K562 (cell line): ENCODE results near the gene POLRMT. TPM values are rescaled to one million over a fixed set of nuclear protein-coding genes. Genes with fewer than 3 reads are reported as not detected.

Source experiments
- C11orf30 ChIP-seq: fragments of 450-650 bp; IDR thresholded peaks from 2 replicates; pipeline ENCODE4 v1.6.1; 2016; ENCODE audit warnings: low read depth, mild to moderate bottlenecking
- CBX5 ChIP-seq: IDR thresholded peaks from 2 replicates; pipeline ENCODE4 v1.6.1; 2014; ENCODE audit warnings: low read depth, borderline replicate concordance
- EGR1 ChIP-seq: fragments of 450-650 bp; conservative IDR thresholded peaks from 2 replicates; pipeline ENCODE4 v1.6.1; 2017; ENCODE audit warnings: mild to moderate bottlenecking
- FOXA1 ChIP-seq: fragments of 450-650 bp; IDR thresholded peaks from 2 replicates; pipeline ENCODE4 v1.6.1; 2016; ENCODE audit warnings: mild to moderate bottlenecking, borderline replicate concordance
- HDAC6 ChIP-seq: IDR thresholded peaks from 2 replicates; pipeline ENCODE4 v1.6.1; 2012; ENCODE audit warnings: low read depth, mild to moderate bottlenecking, control low read depth, inconsistent platforms, low read length, moderate library complexity
- HEY1 ChIP-seq: fragments of 250-450 bp; sonication (Bioruptor Pico); IDR thresholded peaks from 2 replicates; pipeline ENCODE4 v1.5.0; 2020; ENCODE audit warnings: mild to moderate bottlenecking, moderate library complexity, borderline replicate concordance
- HIVEP1 ChIP-seq: fragments of 250-450 bp; sonication (Bioruptor Pico); IDR thresholded peaks from 2 replicates; pipeline ENCODE4 v1.4.0; 2020; ENCODE audit warnings: mild to moderate bottlenecking
- HNRNPL ChIP-seq: fragments of 200-400 bp; formaldehyde crosslinking; IDR thresholded peaks from 2 replicates; pipeline ENCODE4 v1.6.1; 2017; ENCODE audit warnings: low read depth, mild to moderate bottlenecking, low read length
- MAFF ChIP-seq: IDR thresholded peaks from 2 replicates; pipeline ENCODE4 v1.6.1; 2012; ENCODE audit warnings: low read length, improper control_type of control experiment
- MEF2A ChIP-seq: IDR thresholded peaks from 2 replicates; pipeline ENCODE4 v1.6.1; 2011; ENCODE audit warnings: low read depth, mild to moderate bottlenecking, low read length, moderate library complexity; ENCODE audit not compliant: control insufficient read depth
- NCOA4 ChIP-seq: fragments of 450-650 bp; IDR thresholded peaks from 2 replicates; pipeline ENCODE4 v1.6.1; 2018; ENCODE audit warnings: mild to moderate bottlenecking; ENCODE audit not compliant: partially characterized antibody
- NCOR1 ChIP-seq: fragments of 450-650 bp; IDR thresholded peaks from 2 replicates; pipeline ENCODE4 v1.6.1; 2016; ENCODE audit warnings: mild to moderate bottlenecking, moderate library complexity
- PCBP1 ChIP-seq: fragments of 200-400 bp; formaldehyde crosslinking; IDR thresholded peaks from 2 replicates; pipeline ENCODE4 v1.6.1; 2018; ENCODE audit warnings: mild to moderate bottlenecking, low read depth, low read length; ENCODE audit not compliant: poor library complexity, severe bottlenecking
- SMAD4 ChIP-seq: fragments of 250-450 bp; sonication (Bioruptor Pico); conservative IDR thresholded peaks from 2 replicates; pipeline ENCODE4 v1.8.0; 2021; ENCODE audit warnings: inconsistent platforms, mild to moderate bottlenecking, moderate library complexity
- SRSF7 ChIP-seq: fragments of 200-400 bp; formaldehyde crosslinking; optimal IDR thresholded peaks from 2 replicates; pipeline ENCODE3; 2017; ENCODE audit warnings: mild to moderate bottlenecking, low read depth, low read length
- SRSF9 ChIP-seq: fragments of 200-400 bp; formaldehyde crosslinking; IDR thresholded peaks from 2 replicates; pipeline ENCODE4 v1.6.1; 2017; ENCODE audit warnings: low read depth, low read length, borderline replicate concordance
- TRIM28 ChIP-seq: fragments of 450-650 bp; IDR thresholded peaks from 2 replicates; pipeline ENCODE4 v1.6.1; 2017
- ZNF263 ChIP-seq: sonication (generic); formaldehyde crosslinking; IDR thresholded peaks from 2 replicates; pipeline ENCODE4 v1.8.0; 2022; ENCODE audit warnings: mild to moderate bottlenecking, missing genetic modification reagents, borderline replicate concordance
- ZNF589 ChIP-seq: fragments of 200-800 bp; sonication (Bioruptor generic); IDR thresholded peaks from 2 replicates; pipeline ENCODE4 v1.6.1; 2016; ENCODE audit warnings: low read depth, missing genetic modification characterization, missing compliant biosample characterization
- ZNF695 ChIP-seq: fragments of 450-650 bp; formaldehyde crosslinking; IDR thresholded peaks from 2 replicates; pipeline ENCODE4 v1.4.0; 2020; ENCODE audit warnings: mild to moderate bottlenecking, moderate library complexity
- polyA plus RNA-seq, 8 experiments: library from polyadenylated mRNA; depleted of rRNA in 4 of 8; stranded (reverse) in 5 of 8; unstranded in 3 of 8; fragments of >200 nt; fragmentation: Nextera tagmentation in 2 of 8; fragmentation: Illumina TruSeq in 1 of 8; extraction: Ambion mirVana in 2 of 8; extraction: Trizol in 1 of 8; gene quantifications; 2 replicates each; pipeline versions ENCODE4 v1.2.1 to v1.2.3, GENCODE V29; 2011 to 2014; ENCODE audit warnings: inconsistent platforms in 1 of 8, missing spikeins in 1 of 8
- total RNA-seq, 7 experiments: library from RNA; depleted of rRNA in 6 of 7; stranded (reverse); fragments of >200 nt in 6 of 7; fragmentation: Illumina TruSeq in 2 of 7; extraction: Trizol in 2 of 7; gene quantifications; 2 replicates each; pipeline versions ENCODE4 v1.2.1 to v1.2.3, GENCODE V29; 2011 to 2021; ENCODE audit warnings: low replicate concordance in 1 of 7
- TF ChIP-seq, protein P1 (sequence below), 2 experiments: fragments of 450-650 bp in 1 of 2; sonication (generic) in 1 of 2; formaldehyde crosslinking; conservative IDR thresholded peaks; 2 replicates each; pipeline versions ENCODE4 v1.4.0 to v1.8.1; 2020 to 2022; ENCODE audit warnings: mild to moderate bottlenecking in 1 of 2, missing genetic modification reagents in 1 of 2
- TF ChIP-seq, protein P2 (sequence below): sonication (generic); formaldehyde crosslinking; IDR thresholded peaks from 2 replicates; pipeline ENCODE4 v1.4.0; 2020; ENCODE audit warnings: mild to moderate bottlenecking, missing genetic modification reagents
- TF ChIP-seq, protein P3 (sequence below): fragments of 250-450 bp; sonication (Bioruptor Pico); IDR thresholded peaks from 2 replicates; pipeline ENCODE4 v1.5.0; 2020; ENCODE audit warnings: mild to moderate bottlenecking
- TF ChIP-seq, protein P4 (sequence below): sonication (generic); formaldehyde crosslinking; IDR thresholded peaks from 2 replicates; pipeline ENCODE4 v1.8.1; 2023; ENCODE audit warnings: mild to moderate bottlenecking, missing genetic modification reagents

Gene POLRMT
- total and polyA plus RNA-seq, 9 of the 15 experiments (the other 6 are each of a cell fraction or from before 2014, with no cell fraction given) = 30.3 to 144 (median 68.0) TPM

DNA sequence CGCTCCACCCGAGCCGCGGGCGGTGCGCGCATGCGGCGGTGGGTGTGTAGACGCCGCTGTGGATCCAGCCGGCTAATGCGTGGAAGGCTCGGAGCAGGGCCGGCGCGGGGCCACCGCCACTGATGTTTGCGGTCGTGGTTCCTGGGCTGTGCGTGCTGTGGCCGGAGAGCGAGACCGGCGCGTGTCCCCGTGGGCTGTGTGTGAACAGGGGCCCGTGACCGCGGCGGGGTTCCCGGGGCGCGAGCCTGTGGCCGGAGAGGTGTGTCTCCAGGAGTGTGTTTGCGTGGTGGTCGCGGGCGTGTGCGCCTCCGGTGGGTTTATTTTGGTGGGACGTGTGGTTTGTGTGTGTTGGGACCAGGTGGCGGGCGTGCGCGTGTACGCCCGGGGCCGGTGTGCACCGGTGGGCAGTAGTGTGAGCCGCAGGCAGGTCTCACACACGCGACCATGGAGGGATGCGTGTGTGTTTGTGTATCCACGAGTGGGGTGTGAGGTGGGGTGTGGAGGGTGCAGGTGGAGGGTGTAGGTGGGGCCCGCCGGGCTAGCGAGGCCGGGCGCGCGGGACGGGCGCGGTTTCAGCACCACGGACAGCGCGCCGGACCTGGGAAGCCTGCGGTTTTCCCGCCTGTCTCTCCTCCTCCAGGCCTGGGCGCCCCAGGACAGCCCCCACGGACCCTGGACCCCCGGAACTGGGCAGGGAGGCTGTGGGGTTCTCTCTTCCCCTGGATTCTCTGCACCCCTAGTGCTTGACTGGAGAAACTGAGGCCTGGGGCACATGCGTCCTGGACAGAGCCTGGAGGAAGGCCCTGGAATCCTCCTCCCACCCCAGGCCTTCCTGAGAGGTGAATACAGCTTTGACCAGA is 42.0 kb downstream of the POLRMT start (continued):
- TF ChIP-seq, protein P1, sequence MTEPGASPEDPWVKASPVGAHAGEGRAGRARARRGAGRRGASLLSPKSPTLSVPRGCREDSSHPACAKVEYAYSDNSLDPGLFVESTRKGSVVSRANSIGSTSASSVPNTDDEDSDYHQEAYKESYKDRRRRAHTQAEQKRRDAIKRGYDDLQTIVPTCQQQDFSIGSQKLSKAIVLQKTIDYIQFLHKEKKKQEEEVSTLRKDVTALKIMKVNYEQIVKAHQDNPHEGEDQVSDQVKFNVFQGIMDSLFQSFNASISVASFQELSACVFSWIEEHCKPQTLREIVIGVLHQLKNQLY (CRISPR knock-in tag; conservative IDR thresholded peaks at IDR 0.05) = no peak
- TF ChIP-seq HIVEP1 (no peak), NCOR1 (no peak), ZNF695 (CRISPR knock-in tag) (no peak), TRIM28 (no peak), ZNF263 (CRISPR knock-in tag) (no peak; the same call in 1 of the 2 replicates), MAFF (no peak), HEY1 (CRISPR knock-in tag) (no peak), SMAD4 (CRISPR knock-in tag) (peak; percentile 31; the same call in 1 of the 2 replicates), NCOA4 (no peak), SRSF9 (no peak), PCBP1 (peak; percentile 16), C11orf30 (no peak), MEF2A (no peak), HNRNPL (no peak), EGR1 (no peak), ZNF589 (CRISPR knock-in tag) (no peak), FOXA1 (no peak), HDAC6 (no peak), CBX5 (no peak), SRSF7 (no peak)
- TF ChIP-seq, protein P2, sequence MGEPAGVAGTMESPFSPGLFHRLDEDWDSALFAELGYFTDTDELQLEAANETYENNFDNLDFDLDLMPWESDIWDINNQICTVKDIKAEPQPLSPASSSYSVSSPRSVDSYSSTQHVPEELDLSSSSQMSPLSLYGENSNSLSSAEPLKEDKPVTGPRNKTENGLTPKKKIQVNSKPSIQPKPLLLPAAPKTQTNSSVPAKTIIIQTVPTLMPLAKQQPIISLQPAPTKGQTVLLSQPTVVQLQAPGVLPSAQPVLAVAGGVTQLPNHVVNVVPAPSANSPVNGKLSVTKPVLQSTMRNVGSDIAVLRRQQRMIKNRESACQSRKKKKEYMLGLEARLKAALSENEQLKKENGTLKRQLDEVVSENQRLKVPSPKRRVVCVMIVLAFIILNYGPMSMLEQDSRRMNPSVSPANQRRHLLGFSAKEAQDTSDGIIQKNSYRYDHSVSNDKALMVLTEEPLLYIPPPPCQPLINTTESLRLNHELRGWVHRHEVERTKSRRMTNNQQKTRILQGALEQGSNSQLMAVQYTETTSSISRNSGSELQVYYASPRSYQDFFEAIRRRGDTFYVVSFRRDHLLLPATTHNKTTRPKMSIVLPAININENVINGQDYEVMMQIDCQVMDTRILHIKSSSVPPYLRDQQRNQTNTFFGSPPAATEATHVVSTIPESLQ = peak; percentile 75; the same call in 1 of the 2 replicates
- TF ChIP-seq, protein P3, sequence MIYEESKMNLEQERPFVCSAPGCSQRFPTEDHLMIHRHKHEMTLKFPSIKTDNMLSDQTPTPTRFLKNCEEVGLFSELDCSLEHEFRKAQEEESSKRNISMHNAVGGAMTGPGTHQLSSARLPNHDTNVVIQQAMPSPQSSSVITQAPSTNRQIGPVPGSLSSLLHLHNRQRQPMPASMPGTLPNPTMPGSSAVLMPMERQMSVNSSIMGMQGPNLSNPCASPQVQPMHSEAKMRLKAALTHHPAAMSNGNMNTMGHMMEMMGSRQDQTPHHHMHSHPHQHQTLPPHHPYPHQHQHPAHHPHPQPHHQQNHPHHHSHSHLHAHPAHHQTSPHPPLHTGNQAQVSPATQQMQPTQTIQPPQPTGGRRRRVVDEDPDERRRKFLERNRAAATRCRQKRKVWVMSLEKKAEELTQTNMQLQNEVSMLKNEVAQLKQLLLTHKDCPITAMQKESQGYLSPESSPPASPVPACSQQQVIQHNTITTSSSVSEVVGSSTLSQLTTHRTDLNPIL (CRISPR knock-in tag) = no peak
- TF ChIP-seq, protein P4, sequence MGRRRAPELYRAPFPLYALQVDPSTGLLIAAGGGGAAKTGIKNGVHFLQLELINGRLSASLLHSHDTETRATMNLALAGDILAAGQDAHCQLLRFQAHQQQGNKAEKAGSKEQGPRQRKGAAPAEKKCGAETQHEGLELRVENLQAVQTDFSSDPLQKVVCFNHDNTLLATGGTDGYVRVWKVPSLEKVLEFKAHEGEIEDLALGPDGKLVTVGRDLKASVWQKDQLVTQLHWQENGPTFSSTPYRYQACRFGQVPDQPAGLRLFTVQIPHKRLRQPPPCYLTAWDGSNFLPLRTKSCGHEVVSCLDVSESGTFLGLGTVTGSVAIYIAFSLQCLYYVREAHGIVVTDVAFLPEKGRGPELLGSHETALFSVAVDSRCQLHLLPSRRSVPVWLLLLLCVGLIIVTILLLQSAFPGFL (CRISPR knock-in tag) = no peak
